ENCODE results near the gene PIK3R6. TPM values are rescaled to one million over a fixed set of nuclear protein-coding genes. Genes with fewer than 3 reads are reported as not detected.

PIK3R6 gene
- total and polyA plus RNA-seq, 10 of the 15 experiments (the other 5 are each of a cell fraction or from before 2014, with no cell fraction given), result 6.7 to 146 (median 68.2) TPM

GRCh38 chr17:8896641-8897635 lies 29.5 kb upstream of the PIK3R6 start:
- H3K4me3 ChIP-seq, result no peak overlapping the region
- SMC1A ChIA-PET (ENCODE audit: uncharacterized antibody, unreplicated experiment), result interaction anchor here (2.5 to 13.6 kb wide), 8 partner anchors 13 to 143 kb away, joined by 12 to 208 read pairs (median 26); partner anchors contain the start of gene PIK3R5
- no peaks in the 10 kb centered on the region for H3K9me3 ChIP-seq (replicated peaks; ENCODE audit: control insufficient read depth, insufficient read depth, low read length)
- H3K9ac ChIP-seq (ENCODE audit: control insufficient read depth, insufficient read depth, low read length), result no peak overlapping the region
- H2AFZ ChIP-seq (ENCODE audit: control insufficient read depth, low read depth, low read length), result no peak overlapping the region
- 90% methylated on average over 12 of the region's 12 CpGs for WGBS (ENCODE audit: insufficient coverage, insufficient replicate concordance, low lambda C conversion rate, missing lambda C conversion rate)
- DNase-seq (ENCODE audit: low read depth, low spot score) (no peak), ATAC-seq (no peak), FAIRE-seq (no peak)
- TF ChIP-seq USF2 (IDR thresholded peaks at IDR 0.05; ENCODE audit: borderline replicate concordance, low read depth, low read length) (no peak), TCF12 (IDR thresholded peaks at IDR 0.05; ENCODE audit: low read depth, low read length) (peak; percentile 66; the same call in 1 of the 2 replicates)
- intact Hi-C loops (cut with micrococcal nuclease; ENCODE audit: unreplicated experiment), result loop anchor here (5.0 to 10.0 kb wide), 2 partner anchors 110 to 482 kb away; no protein-coding TSS in a partner anchor
- in situ Hi-C loops (cut with MboI), result loop anchor here (5.0 kb wide), 1 partner anchor 140 kb away; the partner anchor contains the start of gene SPDYE4
- RAD21 ChIA-PET (ENCODE audit: unreplicated experiment), result interaction anchor here (1.4 to 7.7 kb wide), 9 partner anchors 15 to 304 kb away, joined by 3 to 115 read pairs (median 26); partner anchors contain the start of genes PIK3R5 and PIK3R6
- no peaks in the 10 kb centered on the region for H3K27me3 ChIP-seq (replicated peaks in 1 of 2; ENCODE audit: control insufficient read depth in 2 of 2, insufficient read depth in 2 of 2, low read length in 1 of 2)
- no TSS peak for BruUV-seq (replicated peaks)
- H3K4me1 ChIP-seq (ENCODE audit: control insufficient read depth, insufficient read depth, low read length), result peaks cover 85% of the 10 kb centered on the region
- 0 out of 2 replicates have a peak overlapping the region, but pooled peaks have one; percentile 86 for H3K27ac ChIP-seq (ENCODE audit: control insufficient read depth, insufficient read depth)
- H3K79me2 ChIP-seq (ENCODE audit: control insufficient read depth, insufficient read depth, low read length), result peaks cover 9% of the 10 kb centered on the region
- POLR2A ChIA-PET, result interaction anchor here (0.6 to 1.1 kb wide), 3 partner anchors 40 to 687 kb away, joined by 3 read pairs; partner anchors contain the start of gene AURKB
- H3K4me2 ChIP-seq (ENCODE audit: control insufficient read depth, insufficient read depth), result no peak overlapping the region
- H3K36me3 ChIP-seq (ENCODE audit: control insufficient read depth in 2 of 2, insufficient read depth in 2 of 2, low read length in 1 of 2), result peaks cover 3 to 10% of the 10 kb centered on the region in 2 experiments; a peak in 3 of 4 replicates
- CTCF ChIA-PET, result interaction anchor here (0.6 to 11.1 kb wide), 7 partner anchors 30 to 143 kb away, joined by 4 to 162 read pairs (median 28); partner anchors contain the start of gene PIK3R6
- H4K20me1 ChIP-seq (ENCODE audit: control insufficient read depth, insufficient read depth), result no peaks in the 10 kb centered on the region

Measured in GM12878 (cell line).